Heart left ventricle (tissue), 16 donors: ENCODE results near the gene EPHX1. TPM values are rescaled to one million over a fixed set of nuclear protein-coding genes. Genes with fewer than 3 reads are reported as not detected.

Source experiments
- ATAC-seq, 4 donors: fragments of 200-7000 bp; cut with Tn5 transposase; one replicate each; pipeline ENCODE4 v1.9.1; 2020 to 2022; ENCODE audit warnings: moderate library complexity in 4 of 4, mild to moderate bottlenecking in 3 of 4, moderate number of reproducible peaks in 1 of 4
- DNase-seq, 5 donors: peaks; one replicate each; pipeline ENCODE4 v3.0.0-alpha.2; 2020
- H3K27ac ChIP-seq, 12 donors: fragments of 200-600 bp; sonication (generic) in 4 of 12; one replicate each; pipeline versions ENCODE4 v1.5.0 to v1.8.0; 2016 to 2022; ENCODE audit warnings: mild to moderate bottlenecking in 2 of 12
- H3K27me3 ChIP-seq, 9 donors: fragments of 200-600 bp; sonication (generic) in 2 of 9; one replicate each; pipeline versions ENCODE4 v1.5.1 to v1.8.0; 2016 to 2022; ENCODE audit warnings: mild to moderate bottlenecking in 3 of 9
- H3K36me3 ChIP-seq, 9 donors: fragments of 200-600 bp; sonication (generic) in 2 of 9; one replicate each; pipeline versions ENCODE4 v1.5.0 to v1.8.0; 2018 to 2022; ENCODE audit warnings: mild to moderate bottlenecking in 2 of 9
- H3K4me1 ChIP-seq, 12 donors: fragments of 200-600 bp; sonication (generic) in 4 of 12; one replicate each; pipeline versions ENCODE4 v1.5.0 to v1.8.0; 2016 to 2022; ENCODE audit warnings: mild to moderate bottlenecking in 3 of 12
- H3K4me3 ChIP-seq, 12 donors: fragments of 200-600 bp; sonication (generic) in 4 of 12; one replicate each; pipeline versions ENCODE4 v1.5.0 to v1.8.0; 2017 to 2022; ENCODE audit warnings: mild to moderate bottlenecking in 9 of 12, moderate library complexity in 4 of 12
- H3K9me3 ChIP-seq, 12 donors: fragments of 200-600 bp; sonication (generic) in 4 of 12; one replicate each; pipeline versions ENCODE4 v1.5.0 to v1.8.0; 2016 to 2022; ENCODE audit warnings: mild to moderate bottlenecking in 1 of 12
- CTCF ChIP-seq, 12 donors: fragments of 200-600 bp; sonication (generic) in 4 of 12; IDR thresholded peaks; one replicate each; pipeline versions ENCODE4 v1.5.0 to v1.8.0; 2018 to 2022; ENCODE audit warnings: antibody characterized with exemption in 12 of 12, mild to moderate bottlenecking in 5 of 12
- POLR2A ChIP-seq, 2 donors: fragments of 450-650 bp; IDR thresholded peaks; one replicate each; pipeline ENCODE4 v1.6.1; 2017; ENCODE audit warnings: antibody characterized with exemption in 2 of 2, mild to moderate bottlenecking in 2 of 2, moderate library complexity in 2 of 2
- WGBS, 4 donors: extraction: QIAGEN DNeasy Blood & Tissue Kit in 2 of 4; methylation state at CpG; one replicate each; pipeline versions ENCODE4 v1.1.5 to v1.1.7; 2013 to 2018; 5-methylcytosine and 5-hydroxymethylcytosine counted together
- intact Hi-C, 10 donors: fragments of 100-400 bp; cut with DNase I; formaldehyde crosslinking; loops; one replicate each; pipeline versions ENCODE4 v1.11.1 to v1.14.2; 2022
- polyA plus RNA-seq, 2 donors: library from polyadenylated mRNA; stranded (reverse); fragments of 200-250 nt; gene quantifications; one replicate each; pipeline ENCODE4 v1.2.3, GENCODE V29; 2013
- total RNA-seq, 9 donors: library from RNA; depleted of rRNA in 2 of 9; stranded (reverse); fragments of >200 nt in 2 of 9; fragmentation: NEBNext Ultra II Directional in 3 of 9; extraction: Animal tissue kit (Norgen Biotek cat#: 25700) in 3 of 9; gene quantifications; one replicate each; pipeline versions ENCODE4 v1.1.0 to v1.2.4, GENCODE V29; 2016 to 2023
- donor health status: ischemic (EF 13 %, LVEDD 7.1; RV severe dilation, severe dysfunction).
- donor health status: healthy with polysubstance abuse.
- donor health status: DM: no; HTN: yes; CAD: no.
- donor health status: DM: no; HTN: no; CAD: no.
- donor health status: ischemic (EF 25% LVEDD 6.9; RV normal size, moderate dysfunction).
- donor health status: ischemic (EF 25% LVEDD 5.7; RV mildly dilated, moderate dysfunction).
- donor health status: healthy.
- donor health status: DM: yes; HTN: yes; CAD: no.
- donor health status: ischemic (EF 35%, LVEDD 5.7; RV mildly dilated, moderate dysfunction).
- donor health status: nonischemic (EF 11% LVEDD 7.7; RV severe dilation, severe dysfunction).
- donor health status: DM: yes; HTN: yes; CAD: no.
- donor health status: PGD.
- donor health status: ischemic (EF 29% LVEDD 5.4; RV normal size, mild dysfunction).
- donor health status: nonischemic (EF 23%, LVEDD 6.1; RV moderate dilation, normal function).

Gene EPHX1
- total and polyA plus RNA-seq, 11 donors, result 22.2 to 96.8 (median 45.4) TPM

GRCh38 chr1:225881081-225881958 is 71.4 kb downstream of the EPHX1 start:
- Histone ChIP-seq H3K4me1 (peaks cover 7 to 62% (median 49%) of the 10 kb centered on the region in 12 donors), H3K27me3 (no peaks in the 10 kb centered on the region), H3K36me3 (peaks cover 0 to 13% (median 6%) of the 10 kb centered on the region in 9 donors), H3K27ac (peak overlapping the region; percentile 82 to 98 (median 90)), H3K9me3 (no peaks in the 10 kb centered on the region), H3K4me3 (peak overlapping the region; percentile 71 to 99 (median 90))
- ATAC-seq (peak; percentile 29 to 65 (median 40)), DNase-seq (peak; percentile 61 to 82 (median 72))
- TF ChIP-seq POLR2A (IDR thresholded peaks at IDR 0.05) (no peak), CTCF (IDR thresholded peaks at IDR 0.05) (no peak)
- intact Hi-C loops, result loop anchor here in 2 of 10 donors (5.0 kb wide), 2 partner anchors 41 to 69 kb away; partner anchors contain the start of genes PYCR2 (in 2 of the 2) and EPHX1 (in 1 of the 2)
- WGBS, 4 donors, result 14 to 19% (median 18%) methylated on average over 23 to 25 of the region's 25 CpGs

- peaks cover 6 to 56% (median 48%) of the 10 kb centered on the region in 12 donors for H3K4me1 ChIP-seq
- TF ChIP-seq CTCF (IDR thresholded peaks at IDR 0.05), result peak in 11 of 12 donors; percentile 16 to 71 (median 50)
- TF ChIP-seq POLR2A (IDR thresholded peaks at IDR 0.05), result peak in 1 of 2 donors; percentile 81
- H3K27ac ChIP-seq, result peak within 1 kb of the TSS; percentile 82 to 98 (median 90)
- no peaks in the 10 kb centered on the region for H3K9me3 ChIP-seq
- no peaks in the 10 kb centered on the region for H3K27me3 ChIP-seq
- ATAC-seq, result peak; percentile 85 to 93 (median 92)
- intact Hi-C loops, result loop anchor here in 4 of 10 donors (1.0 to 5.0 kb wide), 5 partner anchors 29 to 71 kb away; partner anchors contain the start of genes PYCR2 (in 3 of the 4) and EPHX1 (in 2 of the 4)
- peaks cover 0 to 6% (median under 1%) of the 10 kb centered on the region in 9 donors for H3K36me3 ChIP-seq
- peak; percentile 94 to 98 (median 96) for DNase-seq
- WGBS, 4 donors, result 0 to 1% (median 0%) methylated on average over 30 to 64 of the region's 64 CpGs
- peak within 1 kb of the TSS; percentile 71 to 99 (median 90) for H3K4me3 ChIP-seq
Observed at GRCh38 chr1:225881959-225882693, 72.2 kb downstream of the EPHX1 start, which contains the start of gene TMEM63A. TSS of gene TMEM63A (minus strand) at chr1:225882380. CDS start at chr1:225877580, 4,800 bp downstream.

GRCh38 chr1:225882694-225883615 is 73.0 kb downstream of the EPHX1 start:
- Histone ChIP-seq H3K27me3 (peaks cover 0 to 2% (median 0%) of the 10 kb centered on the region in 9 donors), H3K27ac (peak overlapping the region; percentile 82 to 98 (median 90)), H3K4me3 (peak overlapping the region; percentile 71 to 99 (median 90)), H3K9me3 (no peaks in the 10 kb centered on the region), H3K36me3 (no peaks in the 10 kb centered on the region), H3K4me1 (peaks cover 3 to 48% (median 40%) of the 10 kb centered on the region in 12 donors)
- peak; percentile 16 to 62 (median 46) for ATAC-seq
- intact Hi-C loops, result loop anchor here in 4 of 10 donors (1.0 to 5.0 kb wide), 5 partner anchors 28 to 72 kb away; partner anchors contain the start of genes PYCR2 (in 3 of the 4) and EPHX1 (in 2 of the 4)
- peak; percentile 57 to 80 (median 60) for DNase-seq
- WGBS, 4 donors, result 6 to 21% (median 8%) methylated on average over 33 to 63 of the region's 63 CpGs
- TF ChIP-seq POLR2A (IDR thresholded peaks at IDR 0.05) (no peak), CTCF (IDR thresholded peaks at IDR 0.05) (peak in 1 of 12 donors; percentile 6)
